ENCODE data around the gene MRNIP. TPM values are rescaled to one million over a fixed set of nuclear protein-coding genes. Genes with fewer than 3 reads are reported as not detected.

MRNIP gene
- total RNA-seq, 2 donors from 2014 or later = 23.4 to 34.8 TPM

DNA sequence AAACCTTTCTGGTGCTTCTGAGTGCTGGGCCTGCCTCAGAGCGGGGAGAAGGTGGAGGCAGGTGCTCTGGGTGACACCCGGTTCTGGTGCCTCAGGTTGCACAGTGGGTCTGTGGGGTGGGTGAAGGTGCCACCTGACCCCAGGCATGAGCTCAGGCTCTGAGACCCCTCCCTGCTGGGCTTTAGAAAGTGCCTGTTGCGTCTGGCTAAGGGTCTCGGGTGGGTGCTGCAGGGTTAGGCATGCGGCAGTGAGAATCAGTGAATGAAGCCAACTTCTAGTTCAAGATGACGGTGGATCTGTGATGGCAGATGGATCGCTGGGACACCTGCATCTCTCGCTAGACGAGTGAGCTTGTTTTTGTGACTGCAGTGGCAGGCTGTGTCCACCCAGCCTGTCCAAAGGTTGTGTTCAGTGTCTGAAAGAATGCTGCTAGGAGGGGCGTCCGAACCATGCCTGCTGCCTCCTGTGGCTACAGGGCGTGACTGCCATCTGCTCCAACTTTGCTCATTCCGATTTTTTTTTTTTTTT, 32.9 kb downstream of the MRNIP start:
- H3K36me3 ChIP-seq (replicated peaks in 1 of 2; ENCODE audit: insufficient read depth in 1 of 2, low read depth in 2 of 2) = peaks cover 19 to 30% of the 10 kb centered on the region in 2 donors
- H3K27ac ChIP-seq = no peak overlapping the region
- intact Hi-C loops (cut with DNase I) = no loop called here
- ATAC-seq = no peak
- no peak overlapping the region for H3K4me3 ChIP-seq
- WGBS, 2 donors = 78 to 79% methylated on average over 8 to 13 of the region's 13 CpGs
- no peaks in the 10 kb centered on the region for H3K27me3 ChIP-seq
- peaks cover 51% of the 10 kb centered on the region for H3K4me1 ChIP-seq
- DNase-seq = peak in 1 of 4 donors; percentile 29
- no peaks in the 10 kb centered on the region for H3K9me3 ChIP-seq
- TF ChIP-seq POLR2A (IDR thresholded peaks at IDR 0.05) (no peak), CTCF (IDR thresholded peaks at IDR 0.05) (peak in 1 of 7 experiments; percentile 4)

DNA sequence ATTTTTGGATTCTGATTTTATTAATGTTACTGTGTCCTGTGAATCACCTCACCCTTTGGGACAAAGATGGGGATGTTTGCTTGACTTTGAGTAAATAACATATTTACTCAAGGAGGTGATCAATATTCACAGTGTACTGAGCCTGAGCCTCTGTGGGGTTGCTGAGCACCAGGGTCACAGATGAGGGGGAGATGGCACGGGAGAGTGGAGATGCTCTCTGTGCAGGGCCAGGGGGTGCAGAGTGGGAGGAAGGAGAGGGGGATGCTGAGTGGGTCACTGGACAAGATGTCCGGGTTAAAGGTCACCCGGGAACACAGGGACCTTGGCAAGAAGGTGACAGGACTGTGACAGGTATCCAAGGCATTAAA, 33.9 kb downstream of the MRNIP start:
- DNase-seq = no peak
- H3K4me1 ChIP-seq = peaks cover 58% of the 10 kb centered on the region
- H3K27me3 ChIP-seq = no peaks in the 10 kb centered on the region
- no peaks in the 10 kb centered on the region for H3K9me3 ChIP-seq
- peaks cover 14 to 28% of the 10 kb centered on the region in 2 donors for H3K36me3 ChIP-seq (replicated peaks in 1 of 2; ENCODE audit: insufficient read depth in 1 of 2, low read depth in 2 of 2)
- TF ChIP-seq POLR2A (IDR thresholded peaks at IDR 0.05) = no peak
- TF ChIP-seq CTCF (IDR thresholded peaks at IDR 0.05) = no peak
- ATAC-seq = no peak
- H3K27ac ChIP-seq = no peak overlapping the region
- intact Hi-C loops (cut with DNase I) = no loop called here
- no peak overlapping the region for H3K4me3 ChIP-seq
- 46 to 51% methylated on average over 3 of the region's 3 CpGs for WGBS, 2 donors

DNA sequence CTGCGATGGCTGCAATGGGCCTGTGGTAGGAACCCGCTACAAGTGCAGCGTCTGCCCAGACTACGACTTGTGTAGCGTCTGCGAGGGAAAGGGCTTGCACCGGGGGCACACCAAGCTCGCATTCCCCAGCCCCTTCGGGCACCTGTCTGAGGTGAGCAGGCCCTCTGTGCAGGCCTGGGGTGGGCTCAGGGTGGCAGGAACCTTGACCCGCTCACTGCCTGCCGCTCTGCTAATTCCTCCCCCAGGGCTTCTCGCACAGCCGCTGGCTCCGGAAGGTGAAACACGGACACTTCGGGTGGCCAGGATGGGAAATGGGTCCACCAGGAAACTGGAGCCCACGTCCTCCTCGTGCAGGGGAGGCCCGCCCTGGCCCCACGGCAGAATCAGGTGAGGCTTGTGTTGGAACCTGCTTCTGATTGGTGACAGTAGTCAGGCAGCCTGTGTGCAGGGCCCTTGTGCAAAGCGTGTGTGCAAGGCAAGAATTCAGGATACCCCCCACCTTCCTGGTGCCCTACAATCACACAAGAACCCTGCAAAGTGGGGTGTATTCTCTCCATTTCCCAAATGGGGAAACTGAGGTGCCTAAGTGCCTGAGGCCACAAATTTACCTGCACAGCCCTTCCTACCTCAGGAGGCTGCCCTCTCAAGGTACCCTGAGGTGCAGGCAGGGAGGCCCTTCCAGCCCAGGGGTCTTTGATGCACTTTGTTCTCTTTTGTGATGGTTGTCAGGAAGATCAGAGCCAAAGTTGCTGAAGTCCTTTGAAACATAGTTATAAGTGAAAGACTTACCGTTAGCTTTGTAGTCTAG, 34.5 kb downstream of the MRNIP start:
- TF ChIP-seq CTCF (IDR thresholded peaks at IDR 0.05) (no peak), POLR2A (IDR thresholded peaks at IDR 0.05) (no peak)
- DNase-seq = no peak
- WGBS, 2 donors = 79 to 85% methylated on average over 9 to 17 of the region's 22 CpGs

GRCh38 chr5:179822444-179822990, 36.1 kb downstream of the MRNIP start:
- peak overlapping the region in 3 of 4 donors; percentile 97 to 100 (median 99) for H3K27ac ChIP-seq
- H3K36me3 ChIP-seq (replicated peaks in 1 of 2; ENCODE audit: insufficient read depth in 1 of 2, low read depth in 2 of 2) = peaks cover 14 to 25% of the 10 kb centered on the region in 2 donors
- TF ChIP-seq POLR2A (IDR thresholded peaks at IDR 0.05) (peak in 2 of 3 donors; percentile 12 to 31), CTCF (IDR thresholded peaks at IDR 0.05) (no peak)
- intact Hi-C loops (cut with DNase I) = no loop called here
- DNase-seq (peak in 1 of 4 donors; percentile 30), ATAC-seq (no peak)
- no peaks in the 10 kb centered on the region for H3K9me3 ChIP-seq
- no peaks in the 10 kb centered on the region for H3K27me3 ChIP-seq
- peaks cover 75% of the 10 kb centered on the region for H3K4me1 ChIP-seq
- 11 to 21% methylated on average over 4 to 8 of the region's 8 CpGs for WGBS, 2 donors
- peak overlapping the region in 1 of 2 donors; percentile 83 for H3K4me3 ChIP-seq

More for the DNA sequence above, 34.5 kb downstream of the MRNIP start:
- intact Hi-C loops (cut with DNase I) = no loop called here
- Histone ChIP-seq H3K4me1 (peaks cover 64% of the 10 kb centered on the region), H3K4me3 (no peak overlapping the region), H3K36me3 (replicated peaks in 1 of 2; ENCODE audit: insufficient read depth in 1 of 2, low read depth in 2 of 2) (peaks cover 14 to 26% of the 10 kb centered on the region in 2 donors), H3K27me3 (no peaks in the 10 kb centered on the region), H3K9me3 (no peaks in the 10 kb centered on the region), H3K27ac (peak overlapping the region in 1 of 4 donors; percentile 36)
- no peak for ATAC-seq

All from body of pancreas (tissue), 4 donors.